Measurements from ENCODE around the gene PLEKHG4.

The PLEKHG4 gene

GRCh38 chr16:67279296-67280089, at the start of gene PLEKHG4:
PLEKHG4 (plus strand) TSS chr16:67279532; CDS start chr16:67280045, 513 bp downstream.
- peak; percentile 22 for DNase-seq (ENCODE audit: low read depth)
- peak; percentile 80 for TF ChIP-seq CTCF (IDR thresholded peaks at IDR 0.05; ENCODE audit: low read depth, low read length, missing control alignments)
- peak within 1 kb of the TSS; percentile 81 for H3K4me3 ChIP-seq (ENCODE audit: low read depth, low read length)

- no peak for TF ChIP-seq CTCF (IDR thresholded peaks at IDR 0.05; ENCODE audit: low read depth, low read length, missing control alignments)
- DNase-seq (ENCODE audit: low read depth): no peak
Observed at GRCh38 chr16:67229906-67230808, 49.2 kb upstream of the PLEKHG4 start.

GRCh38 chr16:67230809-67231660, 48.3 kb upstream of the PLEKHG4 start:
- TF ChIP-seq CTCF (IDR thresholded peaks at IDR 0.05; ENCODE audit: low read depth, low read length, missing control alignments): no peak
- DNase-seq (ENCODE audit: low read depth): no peak
- no peak overlapping the region for H3K4me3 ChIP-seq (ENCODE audit: low read depth, low read length)

More at GRCh38 chr16:67229906-67230808, 49.2 kb upstream of the PLEKHG4 start:
- no peak overlapping the region for H3K4me3 ChIP-seq (ENCODE audit: low read depth, low read length)

- TF ChIP-seq CTCF (IDR thresholded peaks at IDR 0.05; ENCODE audit: low read depth, low read length, missing control alignments): no peak
- no peak overlapping the region for H3K4me3 ChIP-seq (ENCODE audit: low read depth, low read length)
- DNase-seq (ENCODE audit: low read depth): no peak
Observed at GRCh38 chr16:67233596-67233995, 45.7 kb upstream of the PLEKHG4 start.

- no peak for TF ChIP-seq CTCF (IDR thresholded peaks at IDR 0.05; ENCODE audit: low read depth, low read length, missing control alignments)
- DNase-seq (ENCODE audit: low read depth): no peak
- H3K4me3 ChIP-seq (ENCODE audit: low read depth, low read length): no peak overlapping the region
Observed at GRCh38 chr16:67234180-67234597, 45.1 kb upstream of the PLEKHG4 start.

- no peak for DNase-seq (ENCODE audit: low read depth)
- H3K4me3 ChIP-seq (ENCODE audit: low read depth, low read length): no peak overlapping the region
Observed at GRCh38 chr16:67235816-67236562, 43.3 kb upstream of the PLEKHG4 start.

More at GRCh38 chr16:67235816-67236562, 43.3 kb upstream of the PLEKHG4 start:
- no peak for TF ChIP-seq CTCF (IDR thresholded peaks at IDR 0.05; ENCODE audit: low read depth, low read length, missing control alignments)
